Measurements from ENCODE around the gene PODN. TPM values are rescaled to one million over a fixed set of nuclear protein-coding genes. Genes with fewer than 3 reads are reported as not detected.

The PODN gene
- total and polyA plus RNA-seq, 2 donors (not counting 3 experiments of a cell fraction or from before 2014, with no cell fraction given): 1.3 to 1.5 TPM

- H4K20me1 ChIP-seq (replicated peaks; ENCODE audit: control insufficient read depth, extremely low read depth, insufficient read depth, low read length): no peaks in the 10 kb centered on the region
- H3K27ac ChIP-seq (ENCODE audit: insufficient read depth, low read depth, low read length): no peak overlapping the region
- H3K27me3 ChIP-seq (ENCODE audit: control insufficient read depth in 2 of 2, insufficient read depth in 2 of 2, low read length in 2 of 2): peaks cover 0 to 5% of the 10 kb centered on the region in 2 experiments
- DNase-seq (ENCODE audit: low read depth, low spot score): no peak
- intact Hi-C loops (cut with micrococcal nuclease) (no loop called here), dilution Hi-C loops (cut with MboI; ENCODE audit: extremely low pct_ligation_motif_present, low sequenced_read_pairs) (no loop called here)
- no peak overlapping the region for H2AFZ ChIP-seq (ENCODE audit: low read depth, low read length)
- H3K9ac ChIP-seq (replicated peaks; ENCODE audit: extremely low read depth, insufficient read depth, low read length): no peak overlapping the region
- H3K9me1 ChIP-seq (replicated peaks; ENCODE audit: control insufficient read depth, extremely low read depth, insufficient read depth, low read length): no peaks in the 10 kb centered on the region
- H3K4me2 ChIP-seq (ENCODE audit: insufficient read depth, low read length): no peak overlapping the region
- no peak overlapping the region for H3K4me3 ChIP-seq (replicated peaks in 1 of 3; ENCODE audit: insufficient read depth in 1 of 3, low read depth in 1 of 3, low read length in 3 of 3)
- no peaks in the 10 kb centered on the region for H3K36me3 ChIP-seq (ENCODE audit: control insufficient read depth in 2 of 2, extremely low read depth in 1 of 2, insufficient read depth in 2 of 2, low read length in 2 of 2)
- BruUV-seq (replicated peaks): no TSS peak
- no peaks in the 10 kb centered on the region for H3K9me3 ChIP-seq (replicated peaks; ENCODE audit: control insufficient read depth, insufficient read depth, low read length)
- TF ChIP-seq POLR2A (IDR thresholded peaks at IDR 0.05; ENCODE audit: low read depth, low read length): no peak
- no peak for TF ChIP-seq FOS (IDR thresholded peaks at IDR 0.05; ENCODE audit: borderline replicate concordance, insufficient read depth, low read length)
- TF ChIP-seq, protein P1, sequence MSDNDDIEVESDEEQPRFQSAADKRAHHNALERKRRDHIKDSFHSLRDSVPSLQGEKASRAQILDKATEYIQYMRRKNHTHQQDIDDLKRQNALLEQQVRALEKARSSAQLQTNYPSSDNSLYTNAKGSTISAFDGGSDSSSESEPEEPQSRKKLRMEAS (IDR thresholded peaks at IDR 0.05; ENCODE audit: insufficient read depth, insufficient read length): no peak
- no peak for TF ChIP-seq MYC (IDR thresholded peaks at IDR 0.05; ENCODE audit: low read depth, low read length)
- no peak for TF ChIP-seq EZH2 (IDR thresholded peaks at IDR 0.05; ENCODE audit: borderline replicate concordance, low read depth, low read length, severe bottlenecking)
- no peak for TF ChIP-seq CTCF (IDR thresholded peaks at IDR 0.05; ENCODE audit: extremely low read depth in 1 of 2, insufficient read depth in 1 of 2, low read depth in 1 of 2, low read length in 2 of 2)
- no peak for TF ChIP-seq JUN (IDR thresholded peaks at IDR 0.05; ENCODE audit: borderline replicate concordance, insufficient read depth, insufficient read length, low read depth)
- no peak for TF ChIP-seq GATA2 (IDR thresholded peaks at IDR 0.05; ENCODE audit: insufficient read depth, insufficient read length, low read depth, low read length)
- no peak for TF ChIP-seq POLR2AphosphoS5 (IDR thresholded peaks at IDR 0.05; ENCODE audit: insufficient read depth, low read depth, low read length)
- no peaks in the 10 kb centered on the region for H3K79me2 ChIP-seq (ENCODE audit: control insufficient read depth, insufficient read depth, low read length)
- FAIRE-seq: no peak
- no peaks in the 10 kb centered on the region for H3K4me1 ChIP-seq (ENCODE audit: control insufficient read depth, extremely low read depth, insufficient read depth, low read length)
- ChIA-PET CTCF (no interaction called here), POLR2A (interaction anchor here (0.6 kb wide), 1 partner anchor 24 kb away, joined by 5 read pairs; no protein-coding TSS in a partner anchor)
Measured at GRCh38 chr1:53130598-53130877, 68.5 kb downstream of the PODN start.
